HG02798 (cell line): Measurements from ENCODE around the gene SLC9A3.
"Not testable (repeated sequence)": the region's sequence is repeated elsewhere in the genome, so short reads cannot be mapped to it uniquely, and the experiment has no call there.

Experiments used
- ATAC-seq: cut with Tn5 transposase; IDR thresholded peaks from one replicate; pipeline ENCODE4 v1.9.1; 2021; ENCODE audit warnings: mild to moderate bottlenecking; ENCODE audit not compliant: unreplicated experiment, poor library complexity

Gene SLC9A3

GRCh38 chr5:524234-524972 is at the start of gene SLC9A3:
SLC9A3 (minus strand) TSS chr5:524449.
- ATAC-seq = no peak

GRCh38 chr5:573976-574375 is 49.7 kb upstream of the SLC9A3 start:
- no peak for ATAC-seq

- ATAC-seq = no peak
Measured at GRCh38 chr5:573206-573605, 49.0 kb upstream of the SLC9A3 start.

- ATAC-seq = no peak
Measured at GRCh38 chr5:572398-573019, 48.3 kb upstream of the SLC9A3 start.

GRCh38 chr5:571791-572190 is 47.5 kb upstream of the SLC9A3 start:
- no peak for ATAC-seq

- no peak for ATAC-seq
Measured at GRCh38 chr5:570886-571285, 46.6 kb upstream of the SLC9A3 start.

- ATAC-seq = no peak
Measured at GRCh38 chr5:570446-570845, 46.2 kb upstream of the SLC9A3 start.

- ATAC-seq = no peak
Measured at GRCh38 chr5:569868-570361, 45.7 kb upstream of the SLC9A3 start.

- ATAC-seq = no peak
Measured at GRCh38 chr5:569358-569867, 45.2 kb upstream of the SLC9A3 start.

GRCh38 chr5:568809-569208 is 44.6 kb upstream of the SLC9A3 start:
- no peak for ATAC-seq

- no peak for ATAC-seq
Measured at GRCh38 chr5:568061-568781, 44.0 kb upstream of the SLC9A3 start.

GRCh38 chr5:567664-568060 is 43.4 kb upstream of the SLC9A3 start:
- ATAC-seq = no peak

GRCh38 chr5:566636-567309 is 42.5 kb upstream of the SLC9A3 start:
- ATAC-seq = no peak

- ATAC-seq = no peak
Measured at GRCh38 chr5:565782-566440, 41.7 kb upstream of the SLC9A3 start.

GRCh38 chr5:561408-561807 is 37.2 kb upstream of the SLC9A3 start:
- no peak for ATAC-seq

- ATAC-seq = no peak
Measured at GRCh38 chr5:560792-561166, 36.5 kb upstream of the SLC9A3 start.

GRCh38 chr5:558871-559503 is 34.7 kb upstream of the SLC9A3 start:
- no peak for ATAC-seq

GRCh38 chr5:558326-558725 is 34.1 kb upstream of the SLC9A3 start:
- no peak for ATAC-seq

- not testable (repeated sequence) for ATAC-seq
Measured at GRCh38 chr5:557917-558316, 33.7 kb upstream of the SLC9A3 start.
